ENCODE data around the gene ADAM33.

GRCh38 chr20:3698591-3699001, 16.8 kb upstream of the ADAM33 start:
- TF ChIP-seq CTCF (IDR thresholded peaks at IDR 0.05) (no peak), POLR2A (IDR thresholded peaks at IDR 0.05) (no peak), POLR2AphosphoS5 (IDR thresholded peaks at IDR 0.05) (no peak)
